ENCODE measurements around the gene ACSBG1. TPM values are rescaled to one million over a fixed set of nuclear protein-coding genes. Genes with fewer than 3 reads are reported as not detected.

The ACSBG1 gene
- total and polyA plus RNA-seq, 2 of the 8 experiments (the other 6 are each of a cell fraction or from before 2014, with no cell fraction given) = 5.4 to 7.1 TPM

DNA sequence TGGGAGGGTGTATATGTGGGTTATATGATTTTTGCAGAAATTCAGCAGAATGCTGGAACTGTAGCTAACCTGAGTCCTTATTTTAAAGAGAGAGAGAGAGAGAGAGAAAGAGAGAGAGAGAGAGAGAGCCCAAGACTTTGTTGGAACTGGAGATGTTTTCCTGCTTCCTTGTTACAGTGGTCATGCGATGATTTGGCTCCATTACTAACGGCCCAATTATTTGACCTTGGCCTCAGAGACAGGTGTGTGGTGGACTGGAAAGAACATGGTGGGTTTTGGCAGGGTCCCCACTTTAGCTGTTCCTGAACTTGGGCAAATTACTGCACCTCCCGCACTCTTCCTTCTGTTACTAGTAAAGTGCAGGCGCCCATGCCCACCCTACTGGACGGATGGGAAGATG is 14.8 kb upstream of the ACSBG1 start (continued):
- TF ChIP-seq, protein P1, sequence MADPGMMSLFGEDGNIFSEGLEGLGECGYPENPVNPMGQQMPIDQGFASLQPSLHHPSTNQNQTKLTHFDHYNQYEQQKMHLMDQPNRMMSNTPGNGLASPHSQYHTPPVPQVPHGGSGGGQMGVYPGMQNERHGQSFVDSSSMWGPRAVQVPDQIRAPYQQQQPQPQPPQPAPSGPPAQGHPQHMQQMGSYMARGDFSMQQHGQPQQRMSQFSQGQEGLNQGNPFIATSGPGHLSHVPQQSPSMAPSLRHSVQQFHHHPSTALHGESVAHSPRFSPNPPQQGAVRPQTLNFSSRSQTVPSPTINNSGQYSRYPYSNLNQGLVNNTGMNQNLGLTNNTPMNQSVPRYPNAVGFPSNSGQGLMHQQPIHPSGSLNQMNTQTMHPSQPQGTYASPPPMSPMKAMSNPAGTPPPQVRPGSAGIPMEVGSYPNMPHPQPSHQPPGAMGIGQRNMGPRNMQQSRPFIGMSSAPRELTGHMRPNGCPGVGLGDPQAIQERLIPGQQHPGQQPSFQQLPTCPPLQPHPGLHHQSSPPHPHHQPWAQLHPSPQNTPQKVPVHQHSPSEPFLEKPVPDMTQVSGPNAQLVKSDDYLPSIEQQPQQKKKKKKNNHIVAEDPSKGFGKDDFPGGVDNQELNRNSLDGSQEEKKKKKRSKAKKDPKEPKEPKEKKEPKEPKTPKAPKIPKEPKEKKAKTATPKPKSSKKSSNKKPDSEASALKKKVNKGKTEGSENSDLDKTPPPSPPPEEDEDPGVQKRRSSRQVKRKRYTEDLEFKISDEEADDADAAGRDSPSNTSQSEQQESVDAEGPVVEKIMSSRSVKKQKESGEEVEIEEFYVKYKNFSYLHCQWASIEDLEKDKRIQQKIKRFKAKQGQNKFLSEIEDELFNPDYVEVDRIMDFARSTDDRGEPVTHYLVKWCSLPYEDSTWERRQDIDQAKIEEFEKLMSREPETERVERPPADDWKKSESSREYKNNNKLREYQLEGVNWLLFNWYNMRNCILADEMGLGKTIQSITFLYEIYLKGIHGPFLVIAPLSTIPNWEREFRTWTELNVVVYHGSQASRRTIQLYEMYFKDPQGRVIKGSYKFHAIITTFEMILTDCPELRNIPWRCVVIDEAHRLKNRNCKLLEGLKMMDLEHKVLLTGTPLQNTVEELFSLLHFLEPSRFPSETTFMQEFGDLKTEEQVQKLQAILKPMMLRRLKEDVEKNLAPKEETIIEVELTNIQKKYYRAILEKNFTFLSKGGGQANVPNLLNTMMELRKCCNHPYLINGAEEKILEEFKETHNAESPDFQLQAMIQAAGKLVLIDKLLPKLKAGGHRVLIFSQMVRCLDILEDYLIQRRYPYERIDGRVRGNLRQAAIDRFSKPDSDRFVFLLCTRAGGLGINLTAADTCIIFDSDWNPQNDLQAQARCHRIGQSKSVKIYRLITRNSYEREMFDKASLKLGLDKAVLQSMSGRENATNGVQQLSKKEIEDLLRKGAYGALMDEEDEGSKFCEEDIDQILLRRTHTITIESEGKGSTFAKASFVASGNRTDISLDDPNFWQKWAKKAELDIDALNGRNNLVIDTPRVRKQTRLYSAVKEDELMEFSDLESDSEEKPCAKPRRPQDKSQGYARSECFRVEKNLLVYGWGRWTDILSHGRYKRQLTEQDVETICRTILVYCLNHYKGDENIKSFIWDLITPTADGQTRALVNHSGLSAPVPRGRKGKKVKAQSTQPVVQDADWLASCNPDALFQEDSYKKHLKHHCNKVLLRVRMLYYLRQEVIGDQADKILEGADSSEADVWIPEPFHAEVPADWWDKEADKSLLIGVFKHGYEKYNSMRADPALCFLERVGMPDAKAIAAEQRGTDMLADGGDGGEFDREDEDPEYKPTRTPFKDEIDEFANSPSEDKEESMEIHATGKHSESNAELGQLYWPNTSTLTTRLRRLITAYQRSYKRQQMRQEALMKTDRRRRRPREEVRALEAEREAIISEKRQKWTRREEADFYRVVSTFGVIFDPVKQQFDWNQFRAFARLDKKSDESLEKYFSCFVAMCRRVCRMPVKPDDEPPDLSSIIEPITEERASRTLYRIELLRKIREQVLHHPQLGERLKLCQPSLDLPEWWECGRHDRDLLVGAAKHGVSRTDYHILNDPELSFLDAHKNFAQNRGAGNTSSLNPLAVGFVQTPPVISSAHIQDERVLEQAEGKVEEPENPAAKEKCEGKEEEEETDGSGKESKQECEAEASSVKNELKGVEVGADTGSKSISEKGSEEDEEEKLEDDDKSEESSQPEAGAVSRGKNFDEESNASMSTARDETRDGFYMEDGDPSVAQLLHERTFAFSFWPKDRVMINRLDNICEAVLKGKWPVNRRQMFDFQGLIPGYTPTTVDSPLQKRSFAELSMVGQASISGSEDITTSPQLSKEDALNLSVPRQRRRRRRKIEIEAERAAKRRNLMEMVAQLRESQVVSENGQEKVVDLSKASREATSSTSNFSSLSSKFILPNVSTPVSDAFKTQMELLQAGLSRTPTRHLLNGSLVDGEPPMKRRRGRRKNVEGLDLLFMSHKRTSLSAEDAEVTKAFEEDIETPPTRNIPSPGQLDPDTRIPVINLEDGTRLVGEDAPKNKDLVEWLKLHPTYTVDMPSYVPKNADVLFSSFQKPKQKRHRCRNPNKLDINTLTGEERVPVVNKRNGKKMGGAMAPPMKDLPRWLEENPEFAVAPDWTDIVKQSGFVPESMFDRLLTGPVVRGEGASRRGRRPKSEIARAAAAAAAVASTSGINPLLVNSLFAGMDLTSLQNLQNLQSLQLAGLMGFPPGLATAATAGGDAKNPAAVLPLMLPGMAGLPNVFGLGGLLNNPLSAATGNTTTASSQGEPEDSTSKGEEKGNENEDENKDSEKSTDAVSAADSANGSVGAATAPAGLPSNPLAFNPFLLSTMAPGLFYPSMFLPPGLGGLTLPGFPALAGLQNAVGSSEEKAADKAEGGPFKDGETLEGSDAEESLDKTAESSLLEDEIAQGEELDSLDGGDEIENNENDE (IDR thresholded peaks at IDR 0.05; ENCODE audit: insufficient replicate concordance, low read length) = no peak
- no peak for TF ChIP-seq SRF (IDR thresholded peaks at IDR 0.05; ENCODE audit: low read depth, low read length)
- no peak for TF ChIP-seq KDM1A (IDR thresholded peaks at IDR 0.05; ENCODE audit: borderline replicate concordance, low read length)
- no peak for TF ChIP-seq SIX5 (IDR thresholded peaks at IDR 0.05; ENCODE audit: low read depth, low read length)
- TF ChIP-seq POLR2AphosphoS5 (IDR thresholded peaks at IDR 0.05; ENCODE audit: low read depth, low read length) = no peak
- no peak for TF ChIP-seq SUZ12 (IDR thresholded peaks at IDR 0.05; ENCODE audit: low read length)
- TF ChIP-seq EZH2 (IDR thresholded peaks at IDR 0.05; ENCODE audit: low read depth, low read length, severe bottlenecking) = no peak
- no peak for TF ChIP-seq CHD1 (IDR thresholded peaks at IDR 0.05; ENCODE audit: low read depth, low read length)
- no peak for TF ChIP-seq RXRA (IDR thresholded peaks at IDR 0.05; ENCODE audit: insufficient read depth, low read depth, low read length)
- TF ChIP-seq, protein P2, sequence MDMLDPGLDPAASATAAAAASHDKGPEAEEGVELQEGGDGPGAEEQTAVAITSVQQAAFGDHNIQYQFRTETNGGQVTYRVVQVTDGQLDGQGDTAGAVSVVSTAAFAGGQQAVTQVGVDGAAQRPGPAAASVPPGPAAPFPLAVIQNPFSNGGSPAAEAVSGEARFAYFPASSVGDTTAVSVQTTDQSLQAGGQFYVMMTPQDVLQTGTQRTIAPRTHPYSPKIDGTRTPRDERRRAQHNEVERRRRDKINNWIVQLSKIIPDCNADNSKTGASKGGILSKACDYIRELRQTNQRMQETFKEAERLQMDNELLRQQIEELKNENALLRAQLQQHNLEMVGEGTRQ (IDR thresholded peaks at IDR 0.05; ENCODE audit: low read length) = no peak
- TF ChIP-seq PHF8 (conservative IDR thresholded peaks at IDR 0.05; ENCODE audit: low read depth, low read length) = no peak

All from H1 (cell line).